HepG2 (cell line): Measurements from ENCODE around the gene IL1RAP. TPM values are rescaled to one million over a fixed set of nuclear protein-coding genes. Genes with fewer than 3 reads are reported as not detected.

Experiments
- AKNA ChIP-seq: sonication (generic); formaldehyde crosslinking; IDR thresholded peaks from 2 replicates; pipeline ENCODE4 v1.4.0; 2020; ENCODE audit warnings: missing genetic modification reagents, borderline replicate concordance
- E2F1 ChIP-seq: sonication (generic); formaldehyde crosslinking; IDR thresholded peaks from 2 replicates; pipeline ENCODE4 v1.5.0; 2020; ENCODE audit warnings: missing genetic modification reagents
- GATA4 ChIP-seq: sonication (generic); IDR thresholded peaks from 2 replicates; pipeline ENCODE4 v1.6.1; 2016; ENCODE audit warnings: antibody characterized with exemption, low read depth, borderline replicate concordance
- KDM3A ChIP-seq: IDR thresholded peaks from 2 replicates; pipeline ENCODE4 v1.6.1; 2018; ENCODE audit warnings: low read depth, missing compliant biosample characterization
- MLXIP ChIP-seq: sonication (generic); formaldehyde crosslinking; IDR thresholded peaks from 2 replicates; pipeline ENCODE4 v1.9.0; 2021; ENCODE audit warnings: missing genetic modification reagents, borderline replicate concordance
- MYC ChIP-seq: sonication (generic); formaldehyde crosslinking; IDR thresholded peaks from 2 replicates; pipeline ENCODE4 v1.9.0; 2021; ENCODE audit warnings: missing genetic modification reagents, borderline replicate concordance
- SCMH1 ChIP-seq: sonication (generic); formaldehyde crosslinking; IDR thresholded peaks from 2 replicates; pipeline ENCODE4 v1.9.0; 2021; ENCODE audit warnings: missing genetic modification reagents, mild to moderate bottlenecking, borderline replicate concordance
- SIX4 ChIP-seq: sonication (generic); formaldehyde crosslinking; IDR thresholded peaks from 2 replicates; pipeline ENCODE4 v1.4.0; 2020; ENCODE audit warnings: missing genetic modification reagents
- SMAD3 ChIP-seq: sonication (generic); formaldehyde crosslinking; IDR thresholded peaks from 2 replicates; pipeline ENCODE4 v1.4.0; 2020; ENCODE audit warnings: missing genetic modification reagents
- TBX3 ChIP-seq: fragments of 450-650 bp; IDR thresholded peaks from 2 replicates; pipeline ENCODE4 v1.6.1; 2017; ENCODE audit warnings: antibody characterized with exemption, mild to moderate bottlenecking, inconsistent platforms, borderline replicate concordance
- TCF12 ChIP-seq, 2 experiments: fragments of 450-650 bp in 1 of 2; sonication (generic) in 1 of 2; formaldehyde crosslinking in 1 of 2; IDR thresholded peaks; 2 replicates each; pipeline versions ENCODE4 v1.6.1 to v1.8.0; 2017 to 2022; ENCODE audit warnings: antibody characterized with exemption in 1 of 2, mild to moderate bottlenecking in 1 of 2, missing genetic modification reagents in 1 of 2, moderate library complexity in 1 of 2
- ZBTB49 ChIP-seq: sonication (generic); formaldehyde crosslinking; IDR thresholded peaks from 2 replicates; pipeline ENCODE4 v1.4.0; 2020; ENCODE audit warnings: missing genetic modification reagents, borderline replicate concordance
- ZEB1 ChIP-seq: IDR thresholded peaks from 2 replicates; pipeline ENCODE4 v1.6.1; 2012; ENCODE audit warnings: mild to moderate bottlenecking, low read depth, inconsistent platforms; ENCODE audit not compliant: insufficient replicate concordance
- ZNF224 ChIP-seq: sonication (generic); formaldehyde crosslinking; IDR thresholded peaks from 2 replicates; pipeline ENCODE4 v1.5.0; 2020; ENCODE audit warnings: mild to moderate bottlenecking, missing genetic modification reagents
- ZNF225 ChIP-seq: sonication (generic); formaldehyde crosslinking; IDR thresholded peaks from 2 replicates; pipeline ENCODE4 v1.4.0; 2020; ENCODE audit warnings: mild to moderate bottlenecking, missing genetic modification reagents
- ZNF644 ChIP-seq: IDR thresholded peaks from 2 replicates; pipeline ENCODE4 v1.6.1; 2016; ENCODE audit warnings: low read depth
- polyA plus RNA-seq, 8 experiments: library from polyadenylated mRNA; depleted of rRNA in 3 of 8; stranded (reverse) in 7 of 8; unstranded in 1 of 8; fragments of >200 nt; fragmentation: Illumina TruSeq in 4 of 8; extraction: Trizol in 4 of 8; gene quantifications; 2 replicates each; pipeline versions ENCODE4 v1.2.1 to v1.2.3, GENCODE V29; 2011 to 2016; ENCODE audit warnings: low read depth in 4 of 8, missing spikeins in 1 of 8, mixed read lengths in 1 of 8; ENCODE audit not compliant: insufficient read depth in 1 of 8
- total RNA-seq, 5 experiments: library from RNA; depleted of rRNA; stranded (reverse); fragments of >200 nt; fragmentation: Illumina TruSeq; extraction: Trizol; gene quantifications; 2 replicates each; pipeline ENCODE4 v1.2.3, GENCODE V29; 2016; ENCODE audit warnings: low read depth in 1 of 5

The IL1RAP gene
- total and polyA plus RNA-seq, 2 of the 13 experiments (the other 11 are each of a cell fraction or from before 2014, with no cell fraction given), result 18.3 to 54.9 TPM

GRCh38 chr3:190548031-190548656 lies 34.3 kb downstream of the IL1RAP start (continued):
- peak; percentile 92 for TF ChIP-seq SMAD3
- TF ChIP-seq ZEB1, result peak; percentile 51
- TF ChIP-seq E2F1 (CRISPR knock-in tag), result no peak
- TF ChIP-seq MYC (CRISPR knock-in tag), result no peak
- peak; percentile 81 for TF ChIP-seq KDM3A
- no peak for TF ChIP-seq ZBTB49
- TF ChIP-seq ZNF644 (CRISPR knock-in tag), result peak; percentile 74
- TF ChIP-seq SCMH1 (CRISPR knock-in tag), result no peak
- no peak for TF ChIP-seq ZNF224
- peak; percentile 93 for TF ChIP-seq GATA4
- no peak for TF ChIP-seq MLXIP
- TF ChIP-seq AKNA (CRISPR knock-in tag), result no peak
- TF ChIP-seq TCF12 (IDR thresholded peaks at IDR 0.05), result no peak
- TF ChIP-seq TCF12 (CRISPR knock-in tag; IDR thresholded peaks at IDR 0.05), result no peak
- peak; percentile 40; the same call in 1 of the 2 replicates for TF ChIP-seq TBX3
- no peak for TF ChIP-seq ZNF225 (CRISPR knock-in tag)
- peak; percentile 69; the same call in 1 of the 2 replicates for TF ChIP-seq SIX4 (CRISPR knock-in tag)
